Measurements from ENCODE around the gene CFAP65. TPM values are rescaled to one million over a fixed set of nuclear protein-coding genes. Genes with fewer than 3 reads are reported as not detected.

Gene CFAP65
- total and polyA plus RNA-seq, 2 of the 13 experiments (the other 11 are each of a cell fraction or from before 2014, with no cell fraction given): 0.05 TPM; not detected in 1

DNA sequence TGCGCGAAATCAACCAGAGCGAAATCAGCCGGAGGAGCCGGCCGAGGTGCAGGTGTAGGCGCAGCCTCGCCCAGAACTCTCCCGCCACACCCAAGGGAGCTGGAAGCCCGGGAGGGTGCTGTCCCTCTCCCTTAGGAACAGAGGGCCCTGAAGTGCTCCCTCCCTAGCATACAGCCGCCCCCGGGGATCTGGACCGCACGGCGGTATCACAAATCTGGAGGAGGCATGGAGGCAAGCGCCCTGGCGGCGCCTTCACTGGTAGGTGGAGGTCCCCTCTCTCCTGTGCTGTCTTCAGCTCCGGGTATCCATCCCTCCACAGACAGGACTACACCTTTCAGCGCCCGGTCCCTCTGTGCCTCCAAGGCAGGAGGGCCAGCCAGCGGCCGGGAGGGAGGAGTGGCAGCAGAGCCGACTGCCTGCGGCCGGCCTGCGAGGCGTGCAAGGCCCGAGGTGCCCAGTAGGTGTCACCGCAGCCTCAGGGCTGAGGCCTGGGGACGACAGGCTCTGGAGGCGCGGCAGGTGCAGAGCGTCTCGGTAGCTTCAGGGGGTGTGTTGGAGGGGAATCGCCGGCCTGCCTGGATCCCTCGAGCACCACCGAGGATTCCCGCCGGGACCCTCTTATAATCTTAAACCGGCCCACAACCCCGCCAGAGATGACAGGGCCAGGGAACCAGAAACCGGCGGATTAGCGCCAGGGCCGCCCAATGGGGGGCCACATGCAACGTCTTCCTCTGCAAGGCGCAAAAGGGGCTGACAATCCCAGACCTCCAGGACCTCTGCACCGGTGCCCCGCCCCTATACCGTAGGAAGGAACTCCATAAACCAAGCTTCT, 16.6 kb upstream of the CFAP65 start (continued):
- TF ChIP-seq EEA1 (CRISPR knock-in tag; IDR thresholded peaks at IDR 0.05; ENCODE audit: borderline replicate concordance) (no peak), JUND (CRISPR knock-in tag; IDR thresholded peaks at IDR 0.05) (no peak), BCL6 (CRISPR knock-in tag; IDR thresholded peaks at IDR 0.05) (peak; percentile 82), ERF (CRISPR knock-in tag; IDR thresholded peaks at IDR 0.05) (peak; percentile 78), ZNF124 (CRISPR knock-in tag; IDR thresholded peaks at IDR 0.05) (peak; percentile 93; the same call in 1 of the 2 replicates), ZNF232 (CRISPR knock-in tag; IDR thresholded peaks at IDR 0.05; ENCODE audit: borderline replicate concordance) (peak; percentile 30; the same call in 1 of the 2 replicates), FOXM1 (CRISPR knock-in tag; IDR thresholded peaks at IDR 0.05) (no peak), GLI4 (CRISPR knock-in tag; IDR thresholded peaks at IDR 0.05; ENCODE audit: borderline replicate concordance) (0 out of 2 replicates have a peak, but pooled peaks have one; percentile 14), FOXA1 (IDR thresholded peaks at IDR 0.05) (no peak), FOXA1 (CRISPR knock-in tag; IDR thresholded peaks at IDR 0.05) (peak; percentile 53), FOXJ3 (CRISPR knock-in tag; IDR thresholded peaks at IDR 0.05; ENCODE audit: borderline replicate concordance) (peak; percentile 12; the same call in 1 of the 2 replicates), ZSCAN12 (CRISPR knock-in tag; IDR thresholded peaks at IDR 0.05) (0 out of 2 replicates have a peak, but pooled peaks have one; percentile 41)
- TF ChIP-seq, protein P1, sequence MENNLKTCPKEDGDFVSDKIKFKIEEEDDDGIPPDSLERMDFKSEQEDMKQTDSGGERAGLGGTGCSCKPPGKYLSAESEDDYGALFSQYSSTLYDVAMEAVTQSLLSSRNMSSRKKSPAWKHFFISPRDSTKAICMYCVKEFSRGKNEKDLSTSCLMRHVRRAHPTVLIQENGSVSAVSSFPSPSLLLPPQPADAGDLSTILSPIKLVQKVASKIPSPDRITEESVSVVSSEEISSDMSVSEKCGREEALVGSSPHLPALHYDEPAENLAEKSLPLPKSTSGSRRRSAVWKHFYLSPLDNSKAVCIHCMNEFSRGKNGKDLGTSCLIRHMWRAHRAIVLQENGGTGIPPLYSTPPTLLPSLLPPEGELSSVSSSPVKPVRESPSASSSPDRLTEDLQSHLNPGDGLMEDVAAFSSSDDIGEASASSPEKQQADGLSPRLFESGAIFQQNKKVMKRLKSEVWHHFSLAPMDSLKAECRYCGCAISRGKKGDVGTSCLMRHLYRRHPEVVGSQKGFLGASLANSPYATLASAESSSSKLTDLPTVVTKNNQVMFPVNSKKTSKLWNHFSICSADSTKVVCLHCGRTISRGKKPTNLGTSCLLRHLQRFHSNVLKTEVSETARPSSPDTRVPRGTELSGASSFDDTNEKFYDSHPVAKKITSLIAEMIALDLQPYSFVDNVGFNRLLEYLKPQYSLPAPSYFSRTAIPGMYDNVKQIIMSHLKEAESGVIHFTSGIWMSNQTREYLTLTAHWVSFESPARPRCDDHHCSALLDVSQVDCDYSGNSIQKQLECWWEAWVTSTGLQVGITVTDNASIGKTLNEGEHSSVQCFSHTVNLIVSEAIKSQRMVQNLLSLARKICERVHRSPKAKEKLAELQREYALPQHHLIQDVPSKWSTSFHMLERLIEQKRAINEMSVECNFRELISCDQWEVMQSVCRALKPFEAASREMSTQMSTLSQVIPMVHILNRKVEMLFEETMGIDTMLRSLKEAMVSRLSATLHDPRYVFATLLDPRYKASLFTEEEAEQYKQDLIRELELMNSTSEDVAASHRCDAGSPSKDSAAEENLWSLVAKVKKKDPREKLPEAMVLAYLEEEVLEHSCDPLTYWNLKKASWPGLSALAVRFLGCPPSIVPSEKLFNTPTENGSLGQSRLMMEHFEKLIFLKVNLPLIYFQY (CRISPR knock-in tag; IDR thresholded peaks at IDR 0.05; ENCODE audit: borderline replicate concordance): peak; percentile 77; the same call in 1 of the 2 replicates
- TF ChIP-seq, protein P2, sequence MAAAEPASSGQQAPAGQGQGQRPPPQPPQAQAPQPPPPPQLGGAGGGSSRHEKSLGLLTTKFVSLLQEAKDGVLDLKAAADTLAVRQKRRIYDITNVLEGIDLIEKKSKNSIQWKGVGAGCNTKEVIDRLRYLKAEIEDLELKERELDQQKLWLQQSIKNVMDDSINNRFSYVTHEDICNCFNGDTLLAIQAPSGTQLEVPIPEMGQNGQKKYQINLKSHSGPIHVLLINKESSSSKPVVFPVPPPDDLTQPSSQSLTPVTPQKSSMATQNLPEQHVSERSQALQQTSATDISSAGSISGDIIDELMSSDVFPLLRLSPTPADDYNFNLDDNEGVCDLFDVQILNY (CRISPR knock-in tag; conservative IDR thresholded peaks at IDR 0.05): no peak; the same call in 1 of the 2 replicates
- TF ChIP-seq, protein P3, sequence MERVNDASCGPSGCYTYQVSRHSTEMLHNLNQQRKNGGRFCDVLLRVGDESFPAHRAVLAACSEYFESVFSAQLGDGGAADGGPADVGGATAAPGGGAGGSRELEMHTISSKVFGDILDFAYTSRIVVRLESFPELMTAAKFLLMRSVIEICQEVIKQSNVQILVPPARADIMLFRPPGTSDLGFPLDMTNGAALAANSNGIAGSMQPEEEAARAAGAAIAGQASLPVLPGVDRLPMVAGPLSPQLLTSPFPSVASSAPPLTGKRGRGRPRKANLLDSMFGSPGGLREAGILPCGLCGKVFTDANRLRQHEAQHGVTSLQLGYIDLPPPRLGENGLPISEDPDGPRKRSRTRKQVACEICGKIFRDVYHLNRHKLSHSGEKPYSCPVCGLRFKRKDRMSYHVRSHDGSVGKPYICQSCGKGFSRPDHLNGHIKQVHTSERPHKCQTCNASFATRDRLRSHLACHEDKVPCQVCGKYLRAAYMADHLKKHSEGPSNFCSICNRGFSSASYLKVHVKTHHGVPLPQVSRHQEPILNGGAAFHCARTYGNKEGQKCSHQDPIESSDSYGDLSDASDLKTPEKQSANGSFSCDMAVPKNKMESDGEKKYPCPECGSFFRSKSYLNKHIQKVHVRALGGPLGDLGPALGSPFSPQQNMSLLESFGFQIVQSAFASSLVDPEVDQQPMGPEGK (CRISPR knock-in tag; IDR thresholded peaks at IDR 0.05): peak; percentile 63
- TF ChIP-seq, protein P4, sequence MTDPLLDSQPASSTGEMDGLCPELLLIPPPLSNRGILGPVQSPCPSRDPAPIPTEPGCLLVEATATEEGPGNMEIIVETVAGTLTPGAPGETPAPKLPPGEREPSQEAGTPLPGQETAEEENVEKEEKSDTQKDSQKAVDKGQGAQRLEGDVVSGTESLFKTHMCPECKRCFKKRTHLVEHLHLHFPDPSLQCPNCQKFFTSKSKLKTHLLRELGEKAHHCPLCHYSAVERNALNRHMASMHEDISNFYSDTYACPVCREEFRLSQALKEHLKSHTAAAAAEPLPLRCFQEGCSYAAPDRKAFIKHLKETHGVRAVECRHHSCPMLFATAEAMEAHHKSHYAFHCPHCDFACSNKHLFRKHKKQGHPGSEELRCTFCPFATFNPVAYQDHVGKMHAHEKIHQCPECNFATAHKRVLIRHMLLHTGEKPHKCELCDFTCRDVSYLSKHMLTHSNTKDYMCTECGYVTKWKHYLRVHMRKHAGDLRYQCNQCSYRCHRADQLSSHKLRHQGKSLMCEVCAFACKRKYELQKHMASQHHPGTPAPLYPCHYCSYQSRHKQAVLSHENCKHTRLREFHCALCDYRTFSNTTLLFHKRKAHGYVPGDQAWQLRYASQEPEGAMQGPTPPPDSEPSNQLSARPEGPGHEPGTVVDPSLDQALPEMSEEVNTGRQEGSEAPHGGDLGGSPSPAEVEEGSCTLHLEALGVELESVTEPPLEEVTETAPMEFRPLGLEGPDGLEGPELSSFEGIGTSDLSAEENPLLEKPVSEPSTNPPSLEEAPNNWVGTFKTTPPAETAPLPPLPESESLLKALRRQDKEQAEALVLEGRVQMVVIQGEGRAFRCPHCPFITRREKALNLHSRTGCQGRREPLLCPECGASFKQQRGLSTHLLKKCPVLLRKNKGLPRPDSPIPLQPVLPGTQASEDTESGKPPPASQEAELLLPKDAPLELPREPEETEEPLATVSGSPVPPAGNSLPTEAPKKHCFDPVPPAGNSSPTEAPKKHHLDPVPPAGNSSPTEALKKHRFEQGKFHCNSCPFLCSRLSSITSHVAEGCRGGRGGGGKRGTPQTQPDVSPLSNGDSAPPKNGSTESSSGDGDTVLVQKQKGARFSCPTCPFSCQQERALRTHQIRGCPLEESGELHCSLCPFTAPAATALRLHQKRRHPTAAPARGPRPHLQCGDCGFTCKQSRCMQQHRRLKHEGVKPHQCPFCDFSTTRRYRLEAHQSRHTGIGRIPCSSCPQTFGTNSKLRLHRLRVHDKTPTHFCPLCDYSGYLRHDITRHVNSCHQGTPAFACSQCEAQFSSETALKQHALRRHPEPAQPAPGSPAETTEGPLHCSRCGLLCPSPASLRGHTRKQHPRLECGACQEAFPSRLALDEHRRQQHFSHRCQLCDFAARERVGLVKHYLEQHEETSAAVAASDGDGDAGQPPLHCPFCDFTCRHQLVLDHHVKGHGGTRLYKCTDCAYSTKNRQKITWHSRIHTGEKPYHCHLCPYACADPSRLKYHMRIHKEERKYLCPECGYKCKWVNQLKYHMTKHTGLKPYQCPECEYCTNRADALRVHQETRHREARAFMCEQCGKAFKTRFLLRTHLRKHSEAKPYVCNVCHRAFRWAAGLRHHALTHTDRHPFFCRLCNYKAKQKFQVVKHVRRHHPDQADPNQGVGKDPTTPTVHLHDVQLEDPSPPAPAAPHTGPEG (CRISPR knock-in tag; IDR thresholded peaks at IDR 0.05): no peak

All from HepG2 (cell line).